GM12878 (cell line): ENCODE measurements around the gene UHRF1. TPM values are rescaled to one million over a fixed set of nuclear protein-coding genes. Genes with fewer than 3 reads are reported as not detected.

Experiments
- ATAC-seq: fragments of 200-7000 bp; cut with Tn5 transposase; 3 replicates; pipeline ENCODE4 v1.9.1; 2020; ENCODE audit warnings: mild to moderate bottlenecking, moderate library complexity
- BruUV-seq: library from RNA; stranded (reverse); fragments of 400-500 nt; replicated peaks from 2 replicates; lab custom pipeline; 2021; lab: Mats Ljungman, UMichigan
- CTCF ChIA-PET: fragments of 300-600 bp; sonication (Branson Sonifier 250); formaldehyde crosslinking; extraction: SDS; loops from one replicate; lab custom pipeline; 2021; ENCODE audit warnings: inconsistent platforms; lab: Yijun Ruan, JAX
- POLR2A ChIA-PET: fragments of 350-600 bp; formaldehyde crosslinking; extraction: SDS; loops from one replicate; lab custom pipeline; 2021; ENCODE audit warnings: inconsistent platforms; lab: Charles Lee
- RAD21 ChIA-PET: fragments of 300-600 bp; sonication (Branson Sonifier 250); formaldehyde crosslinking; loops from one replicate; lab custom pipeline; 2023; ENCODE audit warnings: antibody characterized with exemption; ENCODE audit not compliant: unreplicated experiment; lab: Charles Lee
- SMC1A ChIA-PET: fragments of 300-600 bp; sonication (Branson Sonifier 250); formaldehyde crosslinking; loops from one replicate; lab custom pipeline; 2023; ENCODE audit not compliant: unreplicated experiment, uncharacterized antibody; lab: Charles Lee
- DNase-seq: peaks from one replicate; pipeline ENCODE4 v3.0.0-alpha.2; 2011; ENCODE audit warnings: low read depth, low spot score
- FAIRE-seq: peaks from 3 replicates; lab custom pipeline; 2011; peaks lifted over from hg19 to GRCh38; lab: Jason Lieb, UNC
- H2AFZ ChIP-seq: 2 replicates; pipeline ENCODE4 v1.6.0; 2011; ENCODE audit warnings: low read depth, low read length, control low read depth; ENCODE audit not compliant: control insufficient read depth
- H3K27ac ChIP-seq: 2 replicates; pipeline ENCODE4 v1.5.1; 2011; ENCODE audit warnings: control low read depth; ENCODE audit not compliant: control insufficient read depth, insufficient read depth
- H3K27me3 ChIP-seq, 2 experiments: replicated peaks in 1 of 2; 2 replicates each; pipeline versions ENCODE4 v1.6.0 to v1.6.1; 2011; ENCODE audit warnings: low read length in 1 of 2; ENCODE audit not compliant: control insufficient read depth in 2 of 2, insufficient read depth in 2 of 2
- H3K36me3 ChIP-seq, 2 experiments: 2 replicates each; pipeline ENCODE4 v1.5.1; 2011; ENCODE audit warnings: low read length in 1 of 2; ENCODE audit not compliant: control insufficient read depth in 2 of 2, insufficient read depth in 2 of 2
- H3K4me1 ChIP-seq: 2 replicates; pipeline ENCODE4 v1.6.1; 2011; ENCODE audit warnings: mild to moderate bottlenecking, low read length, moderate library complexity, mixed read lengths; ENCODE audit not compliant: control insufficient read depth, insufficient read depth
- H3K4me2 ChIP-seq: 2 replicates; pipeline ENCODE4 v1.6.0; 2011; ENCODE audit warnings: control low read depth; ENCODE audit not compliant: control insufficient read depth, insufficient read depth
- H3K4me3 ChIP-seq: fragments of 200-600 bp; sonication (generic); 2 replicates; pipeline ENCODE4 v1.5.1; 2016
- H3K79me2 ChIP-seq: 2 replicates; pipeline ENCODE4 v1.6.0; 2011; ENCODE audit warnings: low read length; ENCODE audit not compliant: control insufficient read depth, insufficient read depth
- H3K9ac ChIP-seq: 2 replicates; pipeline ENCODE4 v1.8.0; 2011; ENCODE audit warnings: low read length, control low read depth, mixed read lengths; ENCODE audit not compliant: control insufficient read depth, insufficient read depth
- H3K9me3 ChIP-seq: replicated peaks from 3 replicates; pipeline ENCODE4 v1.5.1; 2011; ENCODE audit warnings: mild to moderate bottlenecking, low read length; ENCODE audit not compliant: control insufficient read depth, insufficient read depth
- H4K20me1 ChIP-seq: 2 replicates; pipeline ENCODE4 v1.6.0; 2011; ENCODE audit not compliant: control insufficient read depth, insufficient read depth
- CBX3 ChIP-seq: fragments of 200-600 bp; sonication (generic); IDR thresholded peaks from 2 replicates; pipeline ENCODE4 v1.6.1; 2016; ENCODE audit warnings: low read depth, borderline replicate concordance
- CHD1 ChIP-seq: IDR thresholded peaks from 2 replicates; pipeline ENCODE4 v1.6.1; 2012; ENCODE audit warnings: low read depth, low read length, improper control_type of control experiment
- IKZF2 ChIP-seq, 2 experiments: fragments of 450-650 bp; IDR thresholded peaks; 2 replicates each; pipeline ENCODE4 v1.6.1; 2017; ENCODE audit warnings: mild to moderate bottlenecking in 2 of 2, moderate library complexity in 2 of 2
- KLF5 ChIP-seq: fragments of 450-650 bp; IDR thresholded peaks from 2 replicates; pipeline ENCODE4 v1.6.1; 2014; ENCODE audit warnings: mild to moderate bottlenecking; ENCODE audit not compliant: partially characterized antibody
- MTA2 ChIP-seq: fragments of 450-650 bp; IDR thresholded peaks from 2 replicates; pipeline ENCODE4 v1.6.1; 2016; ENCODE audit warnings: low read depth, mild to moderate bottlenecking, moderate library complexity
- MXI1 ChIP-seq: fragments of 150-350 bp; IDR thresholded peaks from 2 replicates; pipeline ENCODE4 v1.6.1; 2011; ENCODE audit warnings: low read depth, mild to moderate bottlenecking, inconsistent platforms, low read length, improper control_type of control experiment
- NRF1 ChIP-seq: conservative IDR thresholded peaks from 2 replicates; pipeline ENCODE4 v1.6.1; 2011; ENCODE audit warnings: mild to moderate bottlenecking, low read depth, low read length, improper control_type of control experiment
- PML ChIP-seq: IDR thresholded peaks from 2 replicates; pipeline ENCODE4 v1.6.1; 2012; ENCODE audit warnings: low read length, inconsistent platforms
- SMAD1 ChIP-seq: fragments of 450-650 bp; IDR thresholded peaks from 2 replicates; pipeline ENCODE4 v1.6.1; 2018; ENCODE audit warnings: mild to moderate bottlenecking, low read depth; ENCODE audit not compliant: partially characterized antibody
- SMC3 ChIP-seq: IDR thresholded peaks from 2 replicates; pipeline ENCODE4 v1.6.1; 2011; ENCODE audit warnings: low read length, improper control_type of control experiment, borderline replicate concordance
- SPI1 ChIP-seq: IDR thresholded peaks from 2 replicates; pipeline ENCODE4 v1.6.1; 2011; ENCODE audit warnings: low read depth, mild to moderate bottlenecking, low read length, moderate library complexity, borderline replicate concordance; ENCODE audit not compliant: insufficient read depth
- SREBF1 ChIP-seq: IDR thresholded peaks from 2 replicates; pipeline ENCODE4 v1.6.1; 2012; ENCODE audit warnings: mild to moderate bottlenecking, low read length
- TCF7 ChIP-seq: IDR thresholded peaks from 2 replicates; pipeline ENCODE4 v1.6.1; 2014; ENCODE audit warnings: antibody characterized with exemption, borderline replicate concordance
- ZNF384 ChIP-seq: IDR thresholded peaks from 2 replicates; pipeline ENCODE4 v1.6.1; 2012; ENCODE audit warnings: low read depth, mild to moderate bottlenecking, low read length, improper control_type of control experiment, borderline replicate concordance
- WGBS: methylation state at CpG from one replicate; pipeline ENCODE4 v1.1.6; 2016; ENCODE audit warnings: low lambda C conversion rate; ENCODE audit not compliant: insufficient replicate concordance, insufficient coverage; ENCODE audit errors: missing lambda C conversion rate; 5-methylcytosine and 5-hydroxymethylcytosine counted together
- in situ Hi-C: fragments of 300-500 bp; cut with MboI; formaldehyde crosslinking; loops from 9 replicates; pipeline ENCODE4 v1.14.3; 2018; ENCODE audit warnings: mixed read lengths
- intact Hi-C: fragments of 100-400 bp; cut with micrococcal nuclease; formaldehyde crosslinking; loops from one replicate; pipeline ENCODE4 v1.14.2; 2022; ENCODE audit not compliant: unreplicated experiment
- polyA plus RNA-seq, 11 experiments: library from polyadenylated mRNA; depleted of rRNA in 4 of 11; unstranded in 6 of 11; stranded (reverse) in 5 of 11; fragments of >200 nt; fragmentation: Nextera tagmentation in 4 of 11; fragmentation: Illumina TruSeq in 1 of 11; extraction: Ambion mirVana in 4 of 11; extraction: Trizol in 1 of 11; gene quantifications; 1 replicate in 1 of 11; 2 replicates in 10 of 11; pipeline versions ENCODE4 v1.2.1 to v1.2.3, GENCODE V29; 2011 to 2016; ENCODE audit warnings: inconsistent platforms in 2 of 11, missing spikeins in 2 of 11, low read depth in 1 of 11
- total RNA-seq, 4 experiments: library from RNA; depleted of rRNA in 3 of 4; stranded (reverse); fragments of >200 nt in 3 of 4; fragmentation: Illumina TruSeq in 1 of 4; extraction: Trizol in 1 of 4; gene quantifications; 2 replicates each; pipeline versions ENCODE4 v1.2.1 to v1.2.3, GENCODE V29; 2013 to 2021
- TF ChIP-seq, protein P1 (sequence below): IDR thresholded peaks from 2 replicates; pipeline ENCODE4 v1.6.1; 2012; ENCODE audit warnings: low read length, inconsistent platforms
- TF ChIP-seq, protein P2 (sequence below): fragments of 450-650 bp; IDR thresholded peaks from 2 replicates; pipeline ENCODE4 v1.6.1; 2018; ENCODE audit warnings: borderline replicate concordance, mild to moderate bottlenecking; ENCODE audit not compliant: partially characterized antibody
- TF ChIP-seq, protein P3 (sequence below): fragments of 450-650 bp; formaldehyde crosslinking; IDR thresholded peaks from 2 replicates; pipeline ENCODE4 v1.4.0; 2022; ENCODE audit warnings: mild to moderate bottlenecking, moderate library complexity
- TF ChIP-seq, protein P4 (sequence below): IDR thresholded peaks from 2 replicates; pipeline ENCODE4 v1.6.1; 2011; ENCODE audit warnings: borderline replicate concordance, low read depth, mild to moderate bottlenecking, moderate library complexity, mixed read lengths, low read length; ENCODE audit not compliant: insufficient read depth; ENCODE audit errors: extremely low read length

Gene UHRF1
- total and polyA plus RNA-seq, 10 of the 15 experiments (the other 5 are each of a cell fraction or from before 2014, with no cell fraction given) = 13.0 to 109 (median 37.7) TPM

DNA sequence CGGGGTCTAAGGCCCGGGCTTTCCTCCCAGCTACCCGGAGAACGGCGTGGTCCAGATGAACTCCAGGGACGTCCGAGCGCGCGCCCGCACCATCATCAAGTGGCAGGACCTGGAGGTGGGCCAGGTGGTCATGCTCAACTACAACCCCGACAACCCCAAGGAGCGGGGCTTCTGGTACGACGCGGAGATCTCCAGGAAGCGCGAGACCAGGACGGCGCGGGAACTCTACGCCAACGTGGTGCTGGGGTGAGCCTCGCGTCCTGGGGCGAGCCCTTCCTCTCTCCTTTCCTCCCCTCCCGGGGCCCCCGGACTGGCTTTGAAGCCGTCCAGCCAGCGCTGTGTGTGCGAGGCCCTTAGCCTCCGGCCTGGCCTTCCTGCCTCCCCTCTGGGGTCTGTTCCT lies 23.4 kb downstream of the UHRF1 start:
- Histone ChIP-seq H3K27ac (no peak overlapping the region), H3K4me2 (no peak overlapping the region), H3K4me3 (no peak overlapping the region), H2AFZ (no peak overlapping the region), H3K9me3 (no peaks in the 10 kb centered on the region), H3K79me2 (no peaks in the 10 kb centered on the region), H3K4me1 (no peaks in the 10 kb centered on the region), H3K9ac (no peak overlapping the region), H3K36me3 (peaks cover 21 to 50% of the 10 kb centered on the region in 2 experiments; a peak in 3 of 4 replicates), H4K20me1 (peaks cover 3% of the 10 kb centered on the region), H3K27me3 (no peaks in the 10 kb centered on the region)
- DNase-seq (no peak), ATAC-seq (no peak), FAIRE-seq (no peak)
- in situ Hi-C loops = no loop called here
- ChIA-PET CTCF (interaction anchor here (0.7 kb wide), 1 partner anchor 21 kb away, joined by 3 read pairs; no protein-coding TSS in a partner anchor), SMC1A (no interaction called here), POLR2A (no interaction called here), RAD21 (no interaction called here)
- 98% methylated on average over 31 of the region's 32 CpGs for WGBS
- BruUV-seq = no TSS peak
- intact Hi-C loops = no loop called here
- TF ChIP-seq SPI1 (no peak), MTA2 (no peak), CBX3 (no peak), NRF1 (no peak), SMC3 (no peak), TCF7 (no peak), ZNF384 (no peak), SMAD1 (no peak), IKZF2 (IDR thresholded peaks at IDR 0.05) (no peak), PML (no peak), KLF5 (no peak), SREBF1 (no peak), MXI1 (no peak), CHD1 (no peak)
- TF ChIP-seq, protein P1, sequence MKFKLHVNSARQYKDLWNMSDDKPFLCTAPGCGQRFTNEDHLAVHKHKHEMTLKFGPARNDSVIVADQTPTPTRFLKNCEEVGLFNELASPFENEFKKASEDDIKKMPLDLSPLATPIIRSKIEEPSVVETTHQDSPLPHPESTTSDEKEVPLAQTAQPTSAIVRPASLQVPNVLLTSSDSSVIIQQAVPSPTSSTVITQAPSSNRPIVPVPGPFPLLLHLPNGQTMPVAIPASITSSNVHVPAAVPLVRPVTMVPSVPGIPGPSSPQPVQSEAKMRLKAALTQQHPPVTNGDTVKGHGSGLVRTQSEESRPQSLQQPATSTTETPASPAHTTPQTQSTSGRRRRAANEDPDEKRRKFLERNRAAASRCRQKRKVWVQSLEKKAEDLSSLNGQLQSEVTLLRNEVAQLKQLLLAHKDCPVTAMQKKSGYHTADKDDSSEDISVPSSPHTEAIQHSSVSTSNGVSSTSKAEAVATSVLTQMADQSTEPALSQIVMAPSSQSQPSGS = no peak
- TF ChIP-seq, protein P2, sequence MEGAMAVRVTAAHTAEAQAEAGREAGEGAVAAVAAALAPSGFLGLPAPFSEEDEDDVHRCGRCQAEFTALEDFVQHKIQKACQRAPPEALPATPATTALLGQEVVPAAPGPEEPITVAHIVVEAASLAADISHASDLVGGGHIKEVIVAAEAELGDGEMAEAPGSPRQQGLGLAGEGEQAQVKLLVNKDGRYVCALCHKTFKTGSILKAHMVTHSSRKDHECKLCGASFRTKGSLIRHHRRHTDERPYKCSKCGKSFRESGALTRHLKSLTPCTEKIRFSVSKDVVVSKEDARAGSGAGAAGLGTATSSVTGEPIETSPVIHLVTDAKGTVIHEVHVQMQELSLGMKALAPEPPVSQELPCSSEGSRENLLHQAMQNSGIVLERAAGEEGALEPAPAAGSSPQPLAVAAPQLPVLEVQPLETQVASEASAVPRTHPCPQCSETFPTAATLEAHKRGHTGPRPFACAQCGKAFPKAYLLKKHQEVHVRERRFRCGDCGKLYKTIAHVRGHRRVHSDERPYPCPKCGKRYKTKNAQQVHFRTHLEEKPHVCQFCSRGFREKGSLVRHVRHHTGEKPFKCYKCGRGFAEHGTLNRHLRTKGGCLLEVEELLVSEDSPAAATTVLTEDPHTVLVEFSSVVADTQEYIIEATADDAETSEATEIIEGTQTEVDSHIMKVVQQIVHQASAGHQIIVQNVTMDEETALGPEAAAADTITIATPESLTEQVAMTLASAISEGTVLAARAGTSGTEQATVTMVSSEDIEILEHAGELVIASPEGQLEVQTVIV = no peak
- TF ChIP-seq, protein P3, sequence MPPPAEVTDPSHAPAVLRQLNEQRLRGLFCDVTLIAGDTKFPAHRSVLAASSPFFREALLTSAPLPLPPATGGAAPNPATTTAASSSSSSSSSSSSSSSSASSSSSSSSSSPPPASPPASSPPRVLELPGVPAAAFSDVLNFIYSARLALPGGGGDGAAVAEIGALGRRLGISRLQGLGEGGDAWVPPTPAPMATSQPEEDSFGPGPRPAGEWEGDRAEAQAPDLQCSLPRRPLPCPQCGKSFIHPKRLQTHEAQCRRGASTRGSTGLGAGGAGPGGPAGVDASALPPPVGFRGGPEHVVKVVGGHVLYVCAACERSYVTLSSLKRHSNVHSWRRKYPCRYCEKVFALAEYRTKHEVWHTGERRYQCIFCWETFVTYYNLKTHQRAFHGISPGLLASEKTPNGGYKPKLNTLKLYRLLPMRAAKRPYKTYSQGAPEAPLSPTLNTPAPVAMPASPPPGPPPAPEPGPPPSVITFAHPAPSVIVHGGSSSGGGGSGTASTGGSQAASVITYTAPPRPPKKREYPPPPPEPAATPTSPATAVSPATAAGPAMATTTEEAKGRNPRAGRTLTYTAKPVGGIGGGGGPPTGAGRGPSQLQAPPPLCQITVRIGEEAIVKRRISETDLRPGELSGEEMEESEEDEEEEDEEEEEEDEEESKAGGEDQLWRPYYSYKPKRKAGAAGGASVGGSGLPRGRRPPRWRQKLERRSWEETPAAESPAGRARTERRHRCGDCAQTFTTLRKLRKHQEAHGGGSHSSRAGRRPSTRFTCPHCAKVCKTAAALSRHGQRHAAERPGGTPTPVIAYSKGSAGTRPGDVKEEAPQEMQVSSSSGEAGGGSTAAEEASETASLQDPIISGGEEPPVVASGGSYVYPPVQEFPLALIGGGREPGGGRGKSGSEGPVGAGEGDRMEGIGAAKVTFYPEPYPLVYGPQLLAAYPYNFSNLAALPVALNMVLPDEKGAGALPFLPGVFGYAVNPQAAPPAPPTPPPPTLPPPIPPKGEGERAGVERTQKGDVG (CRISPR knock-in tag) = no peak
- TF ChIP-seq, protein P4, sequence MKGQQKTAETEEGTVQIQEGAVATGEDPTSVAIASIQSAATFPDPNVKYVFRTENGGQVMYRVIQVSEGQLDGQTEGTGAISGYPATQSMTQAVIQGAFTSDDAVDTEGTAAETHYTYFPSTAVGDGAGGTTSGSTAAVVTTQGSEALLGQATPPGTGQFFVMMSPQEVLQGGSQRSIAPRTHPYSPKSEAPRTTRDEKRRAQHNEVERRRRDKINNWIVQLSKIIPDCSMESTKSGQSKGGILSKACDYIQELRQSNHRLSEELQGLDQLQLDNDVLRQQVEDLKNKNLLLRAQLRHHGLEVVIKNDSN = no peak
